Stimulated activated CD4-positive, alpha-beta T cell treated with anti-CD3 and anti-CD28 coated beads, Interleukin-15, amount 100 ng/mL, for 48 hours (primary cell): ENCODE measurements around the gene F12.

Source experiments
- DNase-seq, 2 donors: peaks; one replicate each; pipeline ENCODE4 v3.0.0-alpha.2; 2020; ENCODE audit warnings: low read depth in 2 of 2

F12 gene

GRCh38 chr5:177409043-177409801 is at the start of gene F12:
F12 (minus strand) TSS chr5:177409564; CDS start chr5:177409527, 37 bp downstream.
- DNase-seq, result no peak

- DNase-seq, result no peak
These were observed 49.6 kb upstream of the F12 start for GRCh38 chr5:177458912-177459350.

GRCh38 chr5:177457852-177458681 is 48.7 kb upstream of the F12 start:
- DNase-seq, result no peak

GRCh38 chr5:177456976-177457851 is 47.9 kb upstream of the F12 start:
- peak; percentile 54 to 60 for DNase-seq

GRCh38 chr5:177456591-177456964 is 47.2 kb upstream of the F12 start:
- DNase-seq, result no peak

- peak; percentile 92 to 98 for DNase-seq
These were observed 46.6 kb upstream of the F12 start for GRCh38 chr5:177455661-177456590.

GRCh38 chr5:177455036-177455660 is 45.8 kb upstream of the F12 start:
- peak; percentile 85 to 91 for DNase-seq

GRCh38 chr5:177454397-177455035 is 45.2 kb upstream of the F12 start:
- peak; percentile 79 to 88 for DNase-seq

- DNase-seq, result no peak
These were observed 44.6 kb upstream of the F12 start for GRCh38 chr5:177453852-177454396.

- DNase-seq, result no peak
These were observed 43.6 kb upstream of the F12 start for GRCh38 chr5:177452688-177453638.

- no peak for DNase-seq
These were observed 41.5 kb upstream of the F12 start for GRCh38 chr5:177450667-177451424.

GRCh38 chr5:177449140-177450061 is 40.0 kb upstream of the F12 start:
- no peak for DNase-seq

- DNase-seq, result no peak
These were observed 39.0 kb upstream of the F12 start for GRCh38 chr5:177448244-177448950.

- no peak for DNase-seq
These were observed 38.4 kb upstream of the F12 start for GRCh38 chr5:177447611-177448243.

- peak in 1 of 2 donors; percentile 54 for DNase-seq
These were observed 37.8 kb upstream of the F12 start for GRCh38 chr5:177447066-177447610.
